H1 (cell line): ENCODE results near the gene COMMD2. TPM values are rescaled to one million over a fixed set of nuclear protein-coding genes. Genes with fewer than 3 reads are reported as not detected.

Source experiments
- CTCF ChIA-PET: fragments of 300-600 bp; sonication (Branson Sonifier 250); formaldehyde crosslinking; loops from one replicate; lab custom pipeline; 2021; ENCODE audit not compliant: partially characterized antibody; lab: Charles Lee
- POLR2A ChIA-PET: fragments of 300-600 bp; sonication (Branson Sonifier 250); formaldehyde crosslinking; loops from one replicate; lab custom pipeline; 2021; ENCODE audit warnings: inconsistent platforms; ENCODE audit not compliant: partially characterized antibody; lab: Charles Lee
- DNase-seq, 2 experiments: peaks; one replicate each; pipeline versions ENCODE4 v3.0.0 to v3.0.0-alpha.2; 2010 to 2022; ENCODE audit warnings: low spot score in 2 of 2, low read depth in 1 of 2, mixed read lengths in 1 of 2
- FAIRE-seq: peaks from 2 replicates; lab custom pipeline; 2011; peaks lifted over from hg19 to GRCh38; lab: Jason Lieb, UNC
- H2AFZ ChIP-seq: 2 replicates; pipeline ENCODE4 v1.8.1; 2012; ENCODE audit warnings: low read length, inconsistent platforms
- H2AK5ac ChIP-seq: 2 replicates; pipeline ENCODE4 v1.6.1; 2013; ENCODE audit warnings: low read depth, low read length
- H2BK120ac ChIP-seq: replicated peaks from 2 replicates; pipeline ENCODE3; 2013; ENCODE audit warnings: low read depth, low read length, inconsistent platforms
- H2BK12ac ChIP-seq: 2 replicates; pipeline ENCODE4 v1.6.1; 2013; ENCODE audit warnings: low read depth, low read length
- H2BK15ac ChIP-seq: 2 replicates; pipeline ENCODE4 v1.6.1; 2013; ENCODE audit warnings: low read length
- H2BK20ac ChIP-seq: 2 replicates; pipeline ENCODE4 v1.6.1; 2013; ENCODE audit warnings: low read length
- H2BK5ac ChIP-seq: 2 replicates; pipeline ENCODE4 v1.6.1; 2013; ENCODE audit warnings: low read depth, low read length
- H3K14ac ChIP-seq: 2 replicates; pipeline ENCODE4 v1.6.1; 2013; ENCODE audit warnings: inconsistent platforms; ENCODE audit not compliant: insufficient read length
- H3K18ac ChIP-seq: 2 replicates; pipeline ENCODE4 v1.6.1; 2013; ENCODE audit warnings: low read length; ENCODE audit errors: extremely low read depth
- H3K23ac ChIP-seq: 2 replicates; pipeline ENCODE4 v1.6.1; 2013; ENCODE audit warnings: inconsistent platforms; ENCODE audit not compliant: insufficient read length
- H3K23me2 ChIP-seq: 2 replicates; pipeline ENCODE4 v1.6.1; 2013; ENCODE audit warnings: low read depth, low read length
- H3K27ac ChIP-seq: 2 replicates; pipeline ENCODE4 v1.6.1; 2011; ENCODE audit warnings: low read depth, low read length, inconsistent platforms
- H3K27me3 ChIP-seq, 4 experiments: replicated peaks in 1 of 4; 1 replicate in 1 of 4; 2 replicates in 3 of 4; pipeline versions ENCODE4 v1.6.1 to v1.8.1; 2011 to 2013; ENCODE audit warnings: low read length in 3 of 4, mild to moderate bottlenecking in 3 of 4, inconsistent platforms in 2 of 4, mixed read lengths in 2 of 4, moderate library complexity in 1 of 4; ENCODE audit not compliant: control insufficient read depth in 3 of 4, insufficient read depth in 3 of 4; ENCODE audit errors: extremely low read depth in 1 of 4
- H3K36me3 ChIP-seq, 4 experiments: 2 replicates each; pipeline versions ENCODE4 v1.6.1 to v1.8.1; 2011 to 2013; ENCODE audit warnings: mild to moderate bottlenecking in 4 of 4, low read length in 3 of 4, moderate library complexity in 2 of 4, control low read depth in 1 of 4, inconsistent platforms in 1 of 4; ENCODE audit not compliant: insufficient read depth in 4 of 4, control insufficient read depth in 2 of 4
- H3K4ac ChIP-seq: replicated peaks from 2 replicates; pipeline ENCODE3; 2013; ENCODE audit warnings: low read length, low read depth, mixed read lengths, inconsistent platforms; ENCODE audit not compliant: insufficient read length
- H3K4me1 ChIP-seq, 4 experiments: replicated peaks in 1 of 4; 1 replicate in 1 of 4; 2 replicates in 3 of 4; pipeline versions ENCODE4 v1.6.1 to v1.8.1; 2011 to 2013; ENCODE audit warnings: low read length in 3 of 4, inconsistent platforms in 2 of 4, mixed read lengths in 1 of 4; ENCODE audit not compliant: insufficient read depth in 4 of 4, control insufficient read depth in 3 of 4
- H3K4me2 ChIP-seq, 2 experiments: 2 replicates each; pipeline versions ENCODE4 v1.6.1 to v1.8.1; 2011 to 2013; ENCODE audit warnings: low read depth in 2 of 2, low read length in 2 of 2, control low read depth in 1 of 2, inconsistent platforms in 1 of 2, mild to moderate bottlenecking in 1 of 2; ENCODE audit not compliant: insufficient read depth in 1 of 2
- H3K4me3 ChIP-seq, 4 experiments: fragments of 200-600, 300-600 bp in 1 of 4; sonication (generic), shearing (Covaris generic), sonication (Bioruptor Twin) in 1 of 4; 2 replicates each; pipeline versions ENCODE4 v1.5.1 to v1.8.1; 2011 to 2016; ENCODE audit warnings: low read length in 4 of 4, low read depth in 3 of 4, control low read depth in 2 of 4, inconsistent platforms in 2 of 4, mild to moderate bottlenecking in 2 of 4, mixed read lengths in 1 of 4, moderate library complexity in 1 of 4; ENCODE audit not compliant: insufficient read depth in 2 of 4; ENCODE audit errors: extremely low read depth in 1 of 4
- H3K56ac ChIP-seq: replicated peaks from 2 replicates; pipeline ENCODE3; 2013; ENCODE audit warnings: low read depth, mild to moderate bottlenecking, mixed read lengths, low read length, inconsistent platforms; ENCODE audit not compliant: insufficient read length
- H3K79me1 ChIP-seq: 2 replicates; pipeline ENCODE4 v1.6.1; 2013; ENCODE audit warnings: low read depth, low read length, control low read depth
- H3K79me2 ChIP-seq, 2 experiments: 2 replicates each; pipeline versions ENCODE4 v1.6.1 to v1.8.1; 2012 to 2013; ENCODE audit warnings: low read length in 2 of 2, mild to moderate bottlenecking in 2 of 2, inconsistent platforms in 1 of 2; ENCODE audit not compliant: insufficient read depth in 2 of 2, control insufficient read depth in 1 of 2
- H3K9ac ChIP-seq, 4 experiments: replicated peaks in 1 of 4; 1 replicate in 1 of 4; 2 replicates in 3 of 4; pipeline versions ENCODE4 v1.6.1 to v1.8.1; 2011 to 2013; ENCODE audit warnings: low read depth in 3 of 4, low read length in 3 of 4, control low read depth in 2 of 4, mild to moderate bottlenecking in 2 of 4, moderate library complexity in 2 of 4, inconsistent platforms in 1 of 4; ENCODE audit errors: extremely low read depth in 1 of 4
- H3K9me3 ChIP-seq, 2 experiments: 2 replicates each; pipeline versions ENCODE4 v1.6.1 to v1.8.1; 2012 to 2013; ENCODE audit warnings: mild to moderate bottlenecking in 2 of 2, moderate library complexity in 2 of 2, control low read depth in 1 of 2, inconsistent platforms in 1 of 2, low read depth in 1 of 2, low read length in 1 of 2, mixed read lengths in 1 of 2; ENCODE audit not compliant: insufficient read depth in 2 of 2
- H4K20me1 ChIP-seq, 2 experiments: replicated peaks in 1 of 2; 2 replicates each; pipeline versions ENCODE3 to v1.8.1; 2011 to 2013; ENCODE audit warnings: inconsistent platforms in 2 of 2, low read length in 2 of 2, mild to moderate bottlenecking in 1 of 2; ENCODE audit not compliant: insufficient read depth in 2 of 2, control insufficient read depth in 1 of 2
- H4K5ac ChIP-seq: 2 replicates; pipeline ENCODE4 v1.6.1; 2013; ENCODE audit warnings: low read length, low read depth, mixed read lengths, inconsistent platforms; ENCODE audit not compliant: insufficient read length
- H4K8ac ChIP-seq: 2 replicates; pipeline ENCODE4 v1.8.0; 2013; ENCODE audit warnings: mild to moderate bottlenecking, moderate library complexity, low read length, inconsistent platforms; ENCODE audit not compliant: insufficient read depth; ENCODE audit errors: extremely low read depth
- H4K91ac ChIP-seq: replicated peaks from 2 replicates; pipeline ENCODE3; 2013; ENCODE audit warnings: low read length, mixed read lengths, inconsistent platforms; ENCODE audit not compliant: insufficient read length
- CBX5 ChIP-seq: fragments of 300-800, 300-1000 bp; sonication (generic); IDR thresholded peaks from 2 replicates; pipeline ENCODE4 v1.7.1; 2016; ENCODE audit warnings: antibody characterized with exemption, low read length, low read depth
- CBX8 ChIP-seq: fragments of 300-800, 300-1000 bp; sonication (generic); IDR thresholded peaks from 2 replicates; pipeline ENCODE4 v1.7.1; 2016; ENCODE audit warnings: low read depth, low read length, borderline replicate concordance
- CTCF ChIP-seq, 3 experiments: IDR thresholded peaks; 1 replicate in 2 of 3; 2 replicates in 1 of 3; pipeline versions ENCODE4 v1.5.1 to v1.6.1; 2011; ENCODE audit warnings: low read length in 3 of 3, mild to moderate bottlenecking in 3 of 3, inconsistent platforms in 2 of 3, low read depth in 1 of 3, moderate library complexity in 1 of 3; ENCODE audit not compliant: insufficient read depth in 1 of 3; ENCODE audit errors: control extremely low read depth in 1 of 3
- JUND ChIP-seq: IDR thresholded peaks from 2 replicates; pipeline ENCODE4 v1.6.1; 2011; ENCODE audit warnings: mild to moderate bottlenecking, improper control_type of control experiment, low read length
- RAD21 ChIP-seq, 2 experiments: IDR thresholded peaks in 1 of 2; conservative IDR thresholded peaks in 1 of 2; 2 replicates each; pipeline ENCODE4 v1.6.1; 2011; ENCODE audit warnings: low read depth in 2 of 2, low read length in 2 of 2, improper control_type of control experiment in 1 of 2, inconsistent platforms in 1 of 2, mild to moderate bottlenecking in 1 of 2, moderate library complexity in 1 of 2
- TBP ChIP-seq: IDR thresholded peaks from 2 replicates; pipeline ENCODE4 v1.6.1; 2011; ENCODE audit warnings: low read depth, low read length, improper control_type of control experiment
- TCF12 ChIP-seq: IDR thresholded peaks from 2 replicates; pipeline ENCODE4 v1.6.1; 2011; ENCODE audit warnings: low read depth, mild to moderate bottlenecking, low read length
- polyA plus RNA-seq, 7 experiments: library from polyadenylated mRNA; depleted of rRNA in 3 of 7; stranded (reverse) in 5 of 7; unstranded in 2 of 7; fragments of >200 nt in 5 of 7; fragments of 200-250 nt in 2 of 7; gene quantifications; 1 replicate in 5 of 7; 2 replicates in 1 of 7; 4 replicates in 1 of 7; pipeline versions ENCODE4 v1.2.1 to v1.2.3, GENCODE V29; 2011 to 2013; ENCODE audit warnings: missing spikeins in 2 of 7, mixed read lengths in 2 of 7
- total RNA-seq: library from RNA; stranded (reverse); fragmentation: NEBNext Ultra II Directional; extraction: Animal tissue kit (Norgen Biotek cat#: 25700); gene quantifications from 2 replicates; pipeline ENCODE4 v1.2.1, GENCODE V29; 2021
- TF ChIP-seq, protein P1 (sequence below): IDR thresholded peaks from 2 replicates; pipeline ENCODE4 v1.6.1; 2012; ENCODE audit warnings: low read length, inconsistent platforms

COMMD2 gene
- total and polyA plus RNA-seq, 2 of the 8 experiments (the other 6 are each of a cell fraction or from before 2014, with no cell fraction given), result 20.2 to 57.2 TPM

DNA sequence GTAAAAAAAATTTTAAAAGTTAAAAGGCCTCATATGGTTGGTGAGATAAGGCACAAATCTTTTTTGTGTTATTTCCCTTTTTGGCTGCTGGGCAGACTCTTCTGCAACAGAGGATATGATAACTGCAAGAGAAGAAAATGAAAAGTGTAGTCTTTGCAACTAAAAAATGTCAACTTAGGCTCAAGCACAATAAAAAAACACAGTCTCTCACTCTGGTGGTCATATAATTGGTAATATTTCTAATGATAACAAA is 15.4 kb downstream of the COMMD2 start:
- H3K18ac ChIP-seq, result no peak overlapping the region
- H4K5ac ChIP-seq, result no peak overlapping the region
- H3K14ac ChIP-seq, result no peak overlapping the region
- no peak overlapping the region for H3K9ac ChIP-seq
- no peaks in the 10 kb centered on the region for H3K4me1 ChIP-seq
- H2BK20ac ChIP-seq, result no peak overlapping the region
- POLR2A ChIA-PET, result no interaction called here
- H3K9me3 ChIP-seq, result no peaks in the 10 kb centered on the region
- no peak overlapping the region for H2AFZ ChIP-seq
- no peaks in the 10 kb centered on the region for H3K23me2 ChIP-seq
- no peak overlapping the region for H3K27ac ChIP-seq
- no peak overlapping the region for H2BK5ac ChIP-seq
- H3K27me3 ChIP-seq, result no peaks in the 10 kb centered on the region
- no peak overlapping the region for H2AK5ac ChIP-seq
- peaks cover 0 to 9% (median 6%) of the 10 kb centered on the region in 4 experiments; a peak in 4 of 8 replicates for H3K36me3 ChIP-seq
- no peaks in the 10 kb centered on the region for H3K79me1 ChIP-seq
- H3K4me2 ChIP-seq, result no peak overlapping the region
- H2BK15ac ChIP-seq, result no peak overlapping the region
- TF ChIP-seq CBX8 (no peak), CTCF (IDR thresholded peaks at IDR 0.05; ENCODE audit: control extremely low read depth in 1 of 3, insufficient read depth in 1 of 3, low read depth in 1 of 3, low read length in 3 of 3) (no peak), TBP (no peak), CBX5 (no peak), RAD21 (IDR thresholded peaks at IDR 0.05 in 1 of 2, conservative IDR thresholded peaks at IDR 0.05 in 1 of 2; ENCODE audit: low read depth in 2 of 2, low read length in 2 of 2) (no peak), JUND (no peak), TCF12 (no peak)
- TF ChIP-seq, protein P1, sequence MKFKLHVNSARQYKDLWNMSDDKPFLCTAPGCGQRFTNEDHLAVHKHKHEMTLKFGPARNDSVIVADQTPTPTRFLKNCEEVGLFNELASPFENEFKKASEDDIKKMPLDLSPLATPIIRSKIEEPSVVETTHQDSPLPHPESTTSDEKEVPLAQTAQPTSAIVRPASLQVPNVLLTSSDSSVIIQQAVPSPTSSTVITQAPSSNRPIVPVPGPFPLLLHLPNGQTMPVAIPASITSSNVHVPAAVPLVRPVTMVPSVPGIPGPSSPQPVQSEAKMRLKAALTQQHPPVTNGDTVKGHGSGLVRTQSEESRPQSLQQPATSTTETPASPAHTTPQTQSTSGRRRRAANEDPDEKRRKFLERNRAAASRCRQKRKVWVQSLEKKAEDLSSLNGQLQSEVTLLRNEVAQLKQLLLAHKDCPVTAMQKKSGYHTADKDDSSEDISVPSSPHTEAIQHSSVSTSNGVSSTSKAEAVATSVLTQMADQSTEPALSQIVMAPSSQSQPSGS, result no peak
- H3K23ac ChIP-seq, result no peak overlapping the region
- H3K4me3 ChIP-seq, result no peak overlapping the region
- H4K20me1 ChIP-seq, result no peaks in the 10 kb centered on the region
- H3K56ac ChIP-seq, result no peak overlapping the region
- CTCF ChIA-PET, result interaction anchor here (0.6 to 1.4 kb wide), 2 partner anchors 168 to 243 kb away, joined by 3 read pairs; no protein-coding TSS in a partner anchor
- no peak overlapping the region for H3K4ac ChIP-seq
- no peak overlapping the region for H4K8ac ChIP-seq
- no peak overlapping the region for H2BK120ac ChIP-seq
- no peak overlapping the region for H4K91ac ChIP-seq
- no peaks in the 10 kb centered on the region for H3K79me2 ChIP-seq
- H2BK12ac ChIP-seq, result no peak overlapping the region
- DNase-seq (no peak), FAIRE-seq (no peak)
